ENCODE results near the gene CDH13. TPM values are rescaled to one million over a fixed set of nuclear protein-coding genes. Genes with fewer than 3 reads are reported as not detected.

CDH13 gene
- total and polyA plus RNA-seq, 2 experiments from 2014 or later = 1.6 to 4.4 TPM

GRCh38 chr16:82900559-82900958 is 273.8 kb downstream of the CDH13 start:
- Histone ChIP-seq H3K36me3 (ENCODE audit: insufficient read depth) (no peaks in the 10 kb centered on the region), H2AFZ (no peak overlapping the region), H3K4me3 (no peak overlapping the region), H3K27ac (ENCODE audit: low read depth) (no peak overlapping the region), H3K4me1 (ENCODE audit: insufficient read depth) (no peaks in the 10 kb centered on the region), H3K9me2 (ENCODE audit: insufficient read depth) (peaks cover 7% of the 10 kb centered on the region), H3K4me2 (no peak overlapping the region), H3K79me2 (replicated peaks; ENCODE audit: insufficient read depth) (no peaks in the 10 kb centered on the region), H3K27me3 (ENCODE audit: insufficient read depth) (no peaks in the 10 kb centered on the region), H4K20me1 (replicated peaks; ENCODE audit: insufficient read depth) (no peaks in the 10 kb centered on the region), H3F3A (replicated peaks; ENCODE audit: low read depth) (no peaks in the 10 kb centered on the region)
- H3K27ac Mint-ChIP-seq = no peak overlapping the region
- DNase-seq (ENCODE audit: low spot score) = no peak
- TF ChIP-seq CREB1 (CRISPR knock-in tag; IDR thresholded peaks at IDR 0.05; ENCODE audit: low read depth) = no peak
- TF ChIP-seq JUNB (IDR thresholded peaks at IDR 0.05; ENCODE audit: unreplicated experiment) = no peak
- TF ChIP-seq, protein P1, sequence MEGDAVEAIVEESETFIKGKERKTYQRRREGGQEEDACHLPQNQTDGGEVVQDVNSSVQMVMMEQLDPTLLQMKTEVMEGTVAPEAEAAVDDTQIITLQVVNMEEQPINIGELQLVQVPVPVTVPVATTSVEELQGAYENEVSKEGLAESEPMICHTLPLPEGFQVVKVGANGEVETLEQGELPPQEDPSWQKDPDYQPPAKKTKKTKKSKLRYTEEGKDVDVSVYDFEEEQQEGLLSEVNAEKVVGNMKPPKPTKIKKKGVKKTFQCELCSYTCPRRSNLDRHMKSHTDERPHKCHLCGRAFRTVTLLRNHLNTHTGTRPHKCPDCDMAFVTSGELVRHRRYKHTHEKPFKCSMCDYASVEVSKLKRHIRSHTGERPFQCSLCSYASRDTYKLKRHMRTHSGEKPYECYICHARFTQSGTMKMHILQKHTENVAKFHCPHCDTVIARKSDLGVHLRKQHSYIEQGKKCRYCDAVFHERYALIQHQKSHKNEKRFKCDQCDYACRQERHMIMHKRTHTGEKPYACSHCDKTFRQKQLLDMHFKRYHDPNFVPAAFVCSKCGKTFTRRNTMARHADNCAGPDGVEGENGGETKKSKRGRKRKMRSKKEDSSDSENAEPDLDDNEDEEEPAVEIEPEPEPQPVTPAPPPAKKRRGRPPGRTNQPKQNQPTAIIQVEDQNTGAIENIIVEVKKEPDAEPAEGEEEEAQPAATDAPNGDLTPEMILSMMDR (conservative IDR thresholded peaks at IDR 0.05; ENCODE audit: low read depth in 2 of 2) = no peak
- TF ChIP-seq ZNF114 (CRISPR knock-in tag; IDR thresholded peaks at IDR 0.05) = no peak
- no peak for TF ChIP-seq ZNF462 (CRISPR knock-in tag; IDR thresholded peaks at IDR 0.05)
- TF ChIP-seq, protein P2, sequence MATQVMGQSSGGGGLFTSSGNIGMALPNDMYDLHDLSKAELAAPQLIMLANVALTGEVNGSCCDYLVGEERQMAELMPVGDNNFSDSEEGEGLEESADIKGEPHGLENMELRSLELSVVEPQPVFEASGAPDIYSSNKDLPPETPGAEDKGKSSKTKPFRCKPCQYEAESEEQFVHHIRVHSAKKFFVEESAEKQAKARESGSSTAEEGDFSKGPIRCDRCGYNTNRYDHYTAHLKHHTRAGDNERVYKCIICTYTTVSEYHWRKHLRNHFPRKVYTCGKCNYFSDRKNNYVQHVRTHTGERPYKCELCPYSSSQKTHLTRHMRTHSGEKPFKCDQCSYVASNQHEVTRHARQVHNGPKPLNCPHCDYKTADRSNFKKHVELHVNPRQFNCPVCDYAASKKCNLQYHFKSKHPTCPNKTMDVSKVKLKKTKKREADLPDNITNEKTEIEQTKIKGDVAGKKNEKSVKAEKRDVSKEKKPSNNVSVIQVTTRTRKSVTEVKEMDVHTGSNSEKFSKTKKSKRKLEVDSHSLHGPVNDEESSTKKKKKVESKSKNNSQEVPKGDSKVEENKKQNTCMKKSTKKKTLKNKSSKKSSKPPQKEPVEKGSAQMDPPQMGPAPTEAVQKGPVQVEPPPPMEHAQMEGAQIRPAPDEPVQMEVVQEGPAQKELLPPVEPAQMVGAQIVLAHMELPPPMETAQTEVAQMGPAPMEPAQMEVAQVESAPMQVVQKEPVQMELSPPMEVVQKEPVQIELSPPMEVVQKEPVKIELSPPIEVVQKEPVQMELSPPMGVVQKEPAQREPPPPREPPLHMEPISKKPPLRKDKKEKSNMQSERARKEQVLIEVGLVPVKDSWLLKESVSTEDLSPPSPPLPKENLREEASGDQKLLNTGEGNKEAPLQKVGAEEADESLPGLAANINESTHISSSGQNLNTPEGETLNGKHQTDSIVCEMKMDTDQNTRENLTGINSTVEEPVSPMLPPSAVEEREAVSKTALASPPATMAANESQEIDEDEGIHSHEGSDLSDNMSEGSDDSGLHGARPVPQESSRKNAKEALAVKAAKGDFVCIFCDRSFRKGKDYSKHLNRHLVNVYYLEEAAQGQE (IDR thresholded peaks at IDR 0.05; ENCODE audit: unreplicated experiment) = no peak
- no peak for TF ChIP-seq STAT1 (IDR thresholded peaks at IDR 0.05; ENCODE audit: unreplicated experiment)
- no peak for TF ChIP-seq EZH2phosphoT487 (IDR thresholded peaks at IDR 0.05; ENCODE audit: unreplicated experiment)
- TF ChIP-seq ZNF331 (CRISPR knock-in tag; IDR thresholded peaks at IDR 0.05; ENCODE audit: low read depth) = no peak
- no peak for TF ChIP-seq EZH2 (IDR thresholded peaks at IDR 0.05; ENCODE audit: low read depth, unreplicated experiment)
- no peak for TF ChIP-seq POLR2AphosphoS5 (IDR thresholded peaks at IDR 0.05; ENCODE audit: low read depth)
- no peak for TF ChIP-seq NANOG (IDR thresholded peaks at IDR 0.05; ENCODE audit: borderline replicate concordance)
- no peak for TF ChIP-seq ETS1 (IDR thresholded peaks at IDR 0.05)
- no peak for ATAC-seq
- no peak overlapping the region for H3K4me3 Mint-ChIP-seq
- H3K9me3 Mint-ChIP-seq = no peaks in the 10 kb centered on the region
- no peaks in the 10 kb centered on the region for H3K36me3 Mint-ChIP-seq (ENCODE audit: low read depth)
- no peaks in the 10 kb centered on the region for H3K4me1 Mint-ChIP-seq
- no peaks in the 10 kb centered on the region for H3K27me3 Mint-ChIP-seq (ENCODE audit: insufficient read depth, low read depth, poor library complexity)

Data from GM23338 (cell line).